NCI-H1092 treated with DMSO at 0.1 percent for 48 hours (cell line): ENCODE measurements around the gene TNFRSF11A.
A peak's percentile ranks its signal among the peaks of the same experiment; 100 is the strongest.

Source experiments
- DNase-seq: peaks from one replicate; lab custom pipeline; 2025; lab: John Stamatoyannopoulos, UW

TNFRSF11A gene

GRCh38 chr18:62384068-62384467 lies 59.0 kb downstream of the TNFRSF11A start:
- DNase-seq: no peak

GRCh38 chr18:62384610-62385097 lies 59.5 kb downstream of the TNFRSF11A start:
- DNase-seq: no peak

GRCh38 chr18:62386091-62386490 lies 61.0 kb downstream of the TNFRSF11A start:
- DNase-seq: no peak

GRCh38 chr18:62386601-62387000 lies 61.5 kb downstream of the TNFRSF11A start:
- no peak for DNase-seq

- DNase-seq: no peak
Measured at GRCh38 chr18:62387257-62387656, 62.1 kb downstream of the TNFRSF11A start.

GRCh38 chr18:62388855-62389760 lies 64.0 kb downstream of the TNFRSF11A start:
- no peak for DNase-seq

- DNase-seq: no peak
Measured at GRCh38 chr18:62389761-62390481, 64.8 kb downstream of the TNFRSF11A start.

- DNase-seq: no peak
Measured at GRCh38 chr18:62394006-62394763, 69.1 kb downstream of the TNFRSF11A start.

- DNase-seq: no peak
Measured at GRCh38 chr18:62396381-62396780, 71.3 kb downstream of the TNFRSF11A start.

- no peak for DNase-seq
Measured at GRCh38 chr18:62396967-62397366, 71.9 kb downstream of the TNFRSF11A start.

- DNase-seq: no peak
Measured at GRCh38 chr18:62398291-62398690, 73.2 kb downstream of the TNFRSF11A start.

- no peak for DNase-seq
Measured at GRCh38 chr18:62399276-62399675, 74.2 kb downstream of the TNFRSF11A start.

GRCh38 chr18:62399781-62400308 lies 74.7 kb downstream of the TNFRSF11A start:
- DNase-seq: peak; percentile 58

GRCh38 chr18:62400916-62401315 lies 75.8 kb downstream of the TNFRSF11A start:
- DNase-seq: no peak

GRCh38 chr18:62402342-62402948 lies 77.3 kb downstream of the TNFRSF11A start:
- no peak for DNase-seq

- no peak for DNase-seq
Measured at GRCh38 chr18:62403120-62403519, 78.0 kb downstream of the TNFRSF11A start.

- no peak for DNase-seq
Measured at GRCh38 chr18:62404881-62405280, 79.8 kb downstream of the TNFRSF11A start.

GRCh38 chr18:62407660-62408059 lies 82.5 kb downstream of the TNFRSF11A start:
- no peak for DNase-seq

- no peak for DNase-seq
Measured at GRCh38 chr18:62409821-62410220, 84.7 kb downstream of the TNFRSF11A start.

GRCh38 chr18:62412231-62412979 lies 87.3 kb downstream of the TNFRSF11A start:
- no peak for DNase-seq

- no peak for DNase-seq
Measured at GRCh38 chr18:62413206-62413605, 88.1 kb downstream of the TNFRSF11A start.
